A673 (cell line): ENCODE data around the gene SBK2.

Source experiments
- EZH2 ChIP-seq: fragments of 200-600 bp; sonication (generic); IDR thresholded peaks from 2 replicates; pipeline ENCODE4 v1.6.1; 2017; ENCODE audit warnings: borderline replicate concordance, low read depth, mild to moderate bottlenecking, mixed read lengths, antibody characterized with exemption, low read length; ENCODE audit not compliant: poor library complexity, severe bottlenecking
- TF ChIP-seq, protein P1 (sequence below): fragments of 300-800, 200-600 bp; sonication (generic); conservative IDR thresholded peaks from 2 replicates; pipeline ENCODE4 v1.5.1; 2017; ENCODE audit warnings: low read depth, mild to moderate bottlenecking, antibody characterized with exemption, low read length, moderate library complexity, mixed read lengths

DNA sequence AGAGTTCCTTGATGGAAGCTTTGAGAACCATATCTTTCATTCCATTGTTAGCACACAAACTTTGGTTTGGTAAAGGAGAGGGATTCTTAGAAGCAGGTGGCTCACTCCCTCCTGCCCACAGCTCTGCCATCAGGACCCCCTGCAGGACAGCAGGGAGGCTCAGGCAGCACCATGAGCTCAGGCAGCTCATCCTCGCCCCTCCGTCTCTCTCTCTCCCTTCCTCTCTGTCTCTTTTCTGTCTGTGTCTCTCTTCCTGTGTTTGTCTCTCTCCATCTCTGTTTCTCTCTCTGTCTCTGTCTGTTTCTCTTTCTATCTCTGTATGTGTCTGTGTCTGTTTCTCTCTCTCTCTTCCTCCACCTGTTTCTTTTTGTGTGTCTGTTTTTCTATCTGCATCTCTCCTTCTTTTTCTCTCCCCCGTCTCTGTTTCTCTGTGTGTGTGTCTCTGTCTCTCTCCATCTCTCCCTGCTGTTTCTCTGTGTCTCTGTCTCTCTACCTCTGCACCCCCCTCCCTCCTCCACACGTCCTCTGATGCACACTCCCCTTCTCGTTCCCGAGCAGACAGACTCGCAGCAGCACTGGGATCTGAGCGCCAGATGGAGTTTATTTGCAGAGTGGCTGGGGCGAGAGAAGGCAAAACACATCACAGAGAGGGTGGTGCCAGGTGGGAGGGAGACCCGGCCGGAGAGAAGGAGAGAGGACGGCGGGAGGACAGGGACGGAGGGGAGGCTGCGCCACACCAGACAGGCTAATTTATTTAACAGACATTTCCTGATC lies 8.7 kb downstream of the SBK2 start:
- TF ChIP-seq EZH2: no peak
- TF ChIP-seq, protein P1, sequence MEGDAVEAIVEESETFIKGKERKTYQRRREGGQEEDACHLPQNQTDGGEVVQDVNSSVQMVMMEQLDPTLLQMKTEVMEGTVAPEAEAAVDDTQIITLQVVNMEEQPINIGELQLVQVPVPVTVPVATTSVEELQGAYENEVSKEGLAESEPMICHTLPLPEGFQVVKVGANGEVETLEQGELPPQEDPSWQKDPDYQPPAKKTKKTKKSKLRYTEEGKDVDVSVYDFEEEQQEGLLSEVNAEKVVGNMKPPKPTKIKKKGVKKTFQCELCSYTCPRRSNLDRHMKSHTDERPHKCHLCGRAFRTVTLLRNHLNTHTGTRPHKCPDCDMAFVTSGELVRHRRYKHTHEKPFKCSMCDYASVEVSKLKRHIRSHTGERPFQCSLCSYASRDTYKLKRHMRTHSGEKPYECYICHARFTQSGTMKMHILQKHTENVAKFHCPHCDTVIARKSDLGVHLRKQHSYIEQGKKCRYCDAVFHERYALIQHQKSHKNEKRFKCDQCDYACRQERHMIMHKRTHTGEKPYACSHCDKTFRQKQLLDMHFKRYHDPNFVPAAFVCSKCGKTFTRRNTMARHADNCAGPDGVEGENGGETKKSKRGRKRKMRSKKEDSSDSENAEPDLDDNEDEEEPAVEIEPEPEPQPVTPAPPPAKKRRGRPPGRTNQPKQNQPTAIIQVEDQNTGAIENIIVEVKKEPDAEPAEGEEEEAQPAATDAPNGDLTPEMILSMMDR: no peak
